ENCODE results near the gene ACADM.

DNA sequence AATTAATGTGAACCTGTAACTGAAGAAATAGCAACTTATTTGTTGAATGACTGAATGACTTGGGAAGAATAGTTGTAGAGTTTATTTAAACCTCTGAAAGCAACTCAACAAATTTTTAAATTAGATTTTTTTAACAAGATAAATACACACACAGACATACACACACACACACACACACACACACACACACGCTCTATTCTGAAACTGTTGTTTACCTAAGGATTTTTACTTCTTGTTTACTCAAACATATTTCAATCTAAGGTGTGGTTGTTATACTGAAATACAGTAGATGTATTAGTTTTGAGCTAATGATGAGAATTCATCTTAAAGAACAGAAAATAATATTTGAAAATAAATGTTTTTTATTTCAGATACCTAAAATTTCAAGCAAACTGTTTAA lies 11.5 kb downstream of the ACADM start:
- TF ChIP-seq, protein P1, sequence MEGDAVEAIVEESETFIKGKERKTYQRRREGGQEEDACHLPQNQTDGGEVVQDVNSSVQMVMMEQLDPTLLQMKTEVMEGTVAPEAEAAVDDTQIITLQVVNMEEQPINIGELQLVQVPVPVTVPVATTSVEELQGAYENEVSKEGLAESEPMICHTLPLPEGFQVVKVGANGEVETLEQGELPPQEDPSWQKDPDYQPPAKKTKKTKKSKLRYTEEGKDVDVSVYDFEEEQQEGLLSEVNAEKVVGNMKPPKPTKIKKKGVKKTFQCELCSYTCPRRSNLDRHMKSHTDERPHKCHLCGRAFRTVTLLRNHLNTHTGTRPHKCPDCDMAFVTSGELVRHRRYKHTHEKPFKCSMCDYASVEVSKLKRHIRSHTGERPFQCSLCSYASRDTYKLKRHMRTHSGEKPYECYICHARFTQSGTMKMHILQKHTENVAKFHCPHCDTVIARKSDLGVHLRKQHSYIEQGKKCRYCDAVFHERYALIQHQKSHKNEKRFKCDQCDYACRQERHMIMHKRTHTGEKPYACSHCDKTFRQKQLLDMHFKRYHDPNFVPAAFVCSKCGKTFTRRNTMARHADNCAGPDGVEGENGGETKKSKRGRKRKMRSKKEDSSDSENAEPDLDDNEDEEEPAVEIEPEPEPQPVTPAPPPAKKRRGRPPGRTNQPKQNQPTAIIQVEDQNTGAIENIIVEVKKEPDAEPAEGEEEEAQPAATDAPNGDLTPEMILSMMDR (IDR thresholded peaks at IDR 0.05), result no peak
- no peak for TF ChIP-seq POLR2A (IDR thresholded peaks at IDR 0.05)

All from right lobe of liver (tissue), 4 donors.